DMS 273 (cell line): Measurements from ENCODE around the gene FAIM2.

ENCODE experiments used
- DNase-seq: peaks from one replicate; lab custom pipeline; 2025; ENCODE audit not compliant: unreplicated experiment; lab: John Stamatoyannopoulos, UW

Gene FAIM2

DNA sequence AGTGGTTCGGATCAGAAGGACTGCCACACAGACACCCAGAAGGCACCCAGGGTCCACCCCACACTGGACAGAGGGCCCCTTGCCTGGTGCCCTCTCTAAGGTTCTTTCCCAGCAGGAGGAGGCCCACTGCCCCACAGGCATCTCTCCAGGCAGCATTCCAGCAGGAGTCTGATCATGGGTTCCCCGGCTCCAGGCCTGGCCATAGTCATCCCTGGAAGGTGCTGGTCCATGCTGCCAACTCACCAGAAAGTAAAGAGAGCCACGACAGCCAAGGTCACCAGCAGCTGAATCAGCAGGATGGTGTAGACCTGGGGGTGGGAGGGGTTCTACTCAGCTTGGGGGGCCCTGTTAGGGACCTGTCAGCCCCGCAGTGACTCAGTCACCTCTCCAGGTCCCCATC, 6.4 kb downstream of the FAIM2 start:
- no peak for DNase-seq

DNA sequence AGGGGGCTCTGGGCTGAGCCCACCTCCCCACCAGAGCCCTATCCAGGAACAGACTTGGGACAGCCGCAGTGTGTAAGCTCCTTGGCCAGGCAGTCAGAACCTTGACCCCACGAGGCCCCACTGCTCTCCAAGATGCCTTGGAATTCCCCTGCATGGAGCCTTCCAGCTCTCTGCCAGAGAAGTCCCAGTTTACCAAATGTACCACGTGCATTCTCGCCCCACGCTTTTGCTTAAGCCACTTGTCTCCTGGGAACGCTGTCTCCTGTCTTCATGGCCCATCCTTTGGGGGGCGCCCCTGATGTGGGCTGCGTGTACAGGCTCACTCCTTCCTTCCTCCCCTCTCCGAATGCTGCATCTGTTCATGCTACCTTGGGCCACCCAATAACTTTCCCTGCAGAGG, 7.9 kb downstream of the FAIM2 start:
- no peak for DNase-seq

DNA sequence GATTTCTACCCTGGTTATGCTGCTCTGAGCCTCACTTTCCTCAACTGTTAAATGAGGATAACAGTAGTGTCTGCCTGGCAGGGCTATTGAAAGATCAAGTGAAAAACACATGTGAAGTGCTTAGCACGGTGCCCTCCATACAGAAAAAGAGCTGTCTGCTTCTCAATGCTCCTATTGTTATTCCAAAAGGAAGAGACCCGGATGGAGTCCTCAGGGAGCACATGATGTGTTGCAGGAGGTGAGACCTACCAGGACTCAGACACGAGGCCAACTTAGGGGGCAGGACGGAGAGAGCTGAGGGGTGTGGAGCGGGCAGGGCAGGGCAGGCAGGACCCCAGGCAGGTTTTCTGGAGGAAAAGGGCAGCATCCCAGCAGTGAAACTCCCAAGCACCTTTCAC, 8.9 kb downstream of the FAIM2 start:
- DNase-seq = no peak

DNA sequence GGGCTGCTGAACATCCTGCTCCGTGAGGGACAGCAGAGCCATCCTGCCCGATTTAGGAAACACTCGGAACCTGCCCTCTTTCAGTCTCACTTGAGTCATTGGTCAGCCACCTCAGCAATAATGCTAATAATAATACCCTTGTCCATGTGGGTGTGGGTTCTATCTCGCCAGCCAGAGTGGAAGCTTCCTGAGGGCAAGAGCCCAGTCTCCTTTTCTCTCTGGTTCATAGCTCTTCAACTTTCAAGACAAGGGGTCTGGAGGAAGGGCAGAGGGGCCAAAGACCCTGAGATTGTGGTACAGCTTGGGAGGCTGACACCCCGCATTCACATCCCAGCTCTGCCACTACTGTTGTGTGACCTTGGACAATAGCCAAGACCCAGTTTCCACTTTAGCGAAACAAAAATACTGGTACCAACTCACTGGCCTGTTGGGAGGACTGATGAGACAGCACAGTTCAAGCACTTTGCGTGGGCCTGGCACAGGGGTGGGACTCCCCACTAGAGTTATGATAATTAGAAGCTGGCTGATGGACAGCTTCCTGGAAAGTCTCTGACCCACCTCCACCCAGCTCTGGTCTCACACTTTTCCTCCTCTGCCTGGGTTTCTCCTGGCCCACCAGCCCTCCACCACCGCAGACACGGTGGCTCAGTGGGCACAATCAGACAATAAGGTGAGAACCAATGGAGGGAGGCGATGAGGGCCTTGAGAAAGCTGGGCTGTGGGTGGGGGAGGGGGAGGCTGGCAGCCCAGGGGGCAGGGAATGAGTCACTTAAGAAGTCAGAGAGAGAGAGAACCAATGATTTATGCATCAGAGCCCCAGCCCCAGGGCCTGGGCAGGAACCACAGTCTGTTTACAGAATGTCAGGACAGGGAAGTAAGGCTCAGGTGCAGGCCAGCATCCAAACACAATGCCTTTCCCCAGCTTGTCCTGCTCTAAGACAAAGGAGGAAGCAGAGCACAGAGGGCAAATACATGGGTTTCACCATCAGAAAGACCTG, 9.6 kb downstream of the FAIM2 start:
- no peak for DNase-seq

DNA sequence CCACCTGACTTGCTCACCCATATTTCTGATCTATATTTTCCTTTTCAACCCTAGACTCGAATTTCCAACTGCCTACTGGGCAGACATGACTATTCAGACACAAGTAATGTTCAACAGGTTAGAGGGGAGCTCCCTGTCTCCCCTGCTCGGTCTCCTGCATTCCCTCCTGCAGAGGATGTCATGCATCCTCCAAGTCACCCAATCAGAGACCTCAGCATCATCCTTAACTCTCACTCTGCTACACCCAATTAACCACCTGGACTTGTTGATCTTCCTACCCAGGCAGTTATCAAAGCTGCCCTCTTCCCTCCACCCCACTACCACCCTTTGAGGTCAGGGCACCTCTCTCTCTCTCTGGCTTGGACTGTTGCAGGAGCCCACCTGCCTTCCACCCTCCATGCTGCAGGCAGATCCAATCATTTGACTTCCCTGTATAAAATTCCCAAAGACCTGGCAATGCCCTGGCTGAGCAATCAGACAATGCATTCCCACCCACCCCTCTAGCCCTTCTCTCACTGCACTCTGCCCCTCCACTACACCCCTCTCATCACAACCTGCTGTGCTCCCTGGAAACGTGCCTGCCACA, 10.9 kb downstream of the FAIM2 start:
- no peak for DNase-seq

DNA sequence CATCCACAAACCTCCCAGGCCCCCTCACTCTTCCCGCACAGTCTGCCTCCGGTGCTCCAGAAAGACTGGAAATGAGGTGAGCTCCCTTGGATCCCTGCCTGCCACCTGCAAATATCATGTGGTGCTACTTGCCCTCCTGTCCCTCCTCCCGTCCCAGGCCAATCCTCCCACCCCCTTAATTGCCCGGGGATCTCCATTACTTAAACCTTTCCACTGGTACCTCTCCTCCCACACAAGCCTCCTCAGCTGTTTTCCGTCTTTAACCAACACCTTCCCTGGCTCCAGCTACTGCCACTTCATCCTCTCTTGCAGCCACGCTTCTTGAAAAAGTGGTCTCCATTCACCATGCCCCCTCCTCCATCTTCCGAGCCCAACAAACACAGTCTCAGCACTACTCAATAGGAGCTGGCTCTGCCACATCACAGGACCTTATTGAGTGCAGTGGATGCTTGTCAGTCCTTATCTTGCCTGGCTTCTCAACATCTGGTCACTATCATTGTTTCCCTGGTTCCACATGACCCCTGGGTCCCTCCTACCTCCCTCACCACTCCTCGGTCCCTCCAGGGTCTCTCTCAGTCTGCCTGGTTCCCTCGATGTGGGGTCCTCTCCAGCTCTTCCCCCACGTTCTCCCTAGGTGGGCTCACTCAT, 11.5 kb downstream of the FAIM2 start:
- no peak for DNase-seq

DNA sequence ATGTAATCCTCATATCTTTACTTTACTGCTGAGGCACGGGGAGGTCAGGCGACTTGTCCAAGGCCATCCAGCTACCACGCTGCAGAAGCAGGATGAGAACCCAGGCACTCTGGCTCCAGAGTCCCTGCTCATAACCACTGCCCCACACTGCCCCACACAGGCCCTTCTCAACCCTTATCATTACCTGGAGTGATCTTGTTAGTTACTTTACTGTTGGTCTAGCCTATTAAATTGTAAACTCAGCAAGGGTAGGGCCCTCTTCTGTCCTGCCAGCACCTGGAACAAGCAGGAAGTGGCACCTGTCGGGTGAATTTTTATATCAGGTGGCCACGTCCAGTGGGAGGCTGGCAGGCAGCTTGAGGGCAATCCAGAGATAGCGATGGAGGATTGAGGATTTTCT, 12.2 kb downstream of the FAIM2 start:
- DNase-seq = no peak

DNA sequence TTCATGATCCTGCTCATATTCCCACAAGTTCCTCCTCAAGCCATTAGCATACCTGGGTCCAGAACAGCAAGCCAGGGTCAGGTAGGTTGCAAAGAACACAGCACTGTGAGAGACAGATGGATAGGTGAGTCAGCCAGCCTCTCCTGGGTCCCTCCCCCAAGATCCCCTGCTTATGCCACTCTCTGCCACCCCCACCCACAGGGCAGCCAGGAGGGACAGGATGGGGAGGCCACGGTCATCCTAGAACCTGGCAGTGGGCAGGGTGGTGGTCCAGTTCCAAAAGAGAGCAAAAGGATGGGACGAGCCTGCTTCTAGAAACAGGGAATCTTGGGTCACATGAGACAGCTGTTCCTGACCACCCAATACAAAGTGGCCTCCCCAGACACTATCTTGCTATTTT, 12.7 kb downstream of the FAIM2 start:
- no peak for DNase-seq

DNA sequence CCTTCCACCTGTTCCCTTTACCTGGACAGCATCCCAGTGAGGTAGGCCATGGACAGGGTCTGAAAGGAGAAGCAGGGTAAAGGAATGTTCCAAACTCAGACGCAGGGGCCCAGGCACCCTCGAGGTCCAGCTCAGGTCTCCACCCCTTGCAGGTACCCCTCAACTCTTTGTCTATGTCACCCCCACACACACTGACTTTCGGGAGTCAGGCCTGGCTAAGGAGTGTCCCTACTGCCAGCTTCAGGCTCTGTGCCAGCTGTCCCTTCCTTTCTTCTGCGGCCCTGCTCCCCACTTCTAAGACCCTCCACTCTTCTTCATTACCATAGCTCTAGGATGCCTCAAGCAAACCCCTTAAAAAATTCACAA, 13.6 kb downstream of the FAIM2 start:
- no peak for DNase-seq

DNA sequence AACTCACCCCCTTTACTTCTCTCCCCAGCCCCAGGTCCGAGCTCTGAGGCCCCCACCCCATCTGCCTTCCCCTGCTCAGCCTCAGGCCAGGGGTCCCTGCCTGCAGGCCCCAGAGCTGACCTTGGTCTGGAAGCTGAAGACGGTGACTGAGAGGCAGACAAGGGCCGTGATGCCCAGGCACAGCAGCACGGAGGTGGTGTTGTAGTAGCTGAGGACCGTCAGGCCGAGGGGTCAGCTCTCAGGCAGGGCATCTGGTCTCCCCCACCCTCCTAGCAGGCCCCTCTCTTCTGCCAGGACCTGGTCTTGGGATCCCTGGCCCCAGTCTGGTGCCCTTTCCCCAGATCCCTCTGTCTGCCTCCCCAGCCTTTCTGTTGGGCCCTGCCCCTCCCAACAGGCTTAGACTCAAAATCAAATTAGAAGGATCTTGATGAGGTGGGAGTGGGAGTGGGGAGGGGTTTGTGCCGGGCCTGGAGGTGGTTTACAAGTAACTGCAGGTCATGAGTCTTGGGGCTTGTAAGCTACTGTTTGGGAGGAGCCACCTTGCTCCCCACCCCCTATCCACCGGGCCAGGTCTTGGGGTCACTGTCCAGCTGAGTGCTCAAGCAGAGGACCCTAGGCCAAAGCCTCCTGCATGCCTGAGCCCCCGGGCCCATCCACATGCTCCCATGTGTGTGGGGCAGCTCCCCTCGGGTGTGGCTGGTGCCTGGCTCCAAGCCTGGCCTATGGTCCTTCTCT, 14.2 kb downstream of the FAIM2 start:
- DNase-seq = no peak

DNA sequence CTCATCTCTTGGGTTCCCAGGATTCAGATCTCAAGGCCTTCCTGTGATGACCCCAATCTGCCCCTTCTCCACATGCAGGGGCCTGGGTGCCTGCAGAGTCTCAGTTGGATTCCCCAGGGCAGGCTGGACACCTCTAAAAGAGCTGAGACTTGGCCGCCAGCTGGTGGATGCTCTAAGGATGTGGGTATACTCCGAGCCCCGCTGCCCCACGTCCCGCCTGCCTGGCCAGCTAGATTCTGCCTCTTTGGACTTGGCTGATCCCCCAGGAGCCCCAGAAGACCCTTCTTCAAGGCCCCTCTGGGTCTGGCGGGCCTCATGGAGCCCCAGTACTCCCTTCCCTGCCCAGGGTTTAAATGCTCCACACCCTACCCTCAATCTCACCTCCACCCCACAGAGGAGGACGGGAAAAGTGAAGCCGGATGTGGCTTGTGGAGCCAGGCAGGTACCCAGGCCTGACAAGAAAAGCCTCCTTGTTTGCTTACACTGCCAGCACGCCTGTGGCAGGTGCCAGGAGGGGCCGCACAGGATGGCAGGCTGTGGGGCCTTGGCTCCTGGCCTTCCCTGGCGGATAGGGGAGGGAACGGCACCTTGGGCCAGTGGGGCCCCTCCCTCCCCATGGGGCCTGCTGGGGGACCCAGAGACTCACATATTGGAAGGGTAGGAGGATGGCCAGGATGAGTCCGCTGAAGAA, 15.1 kb downstream of the FAIM2 start:
- DNase-seq = no peak

DNA sequence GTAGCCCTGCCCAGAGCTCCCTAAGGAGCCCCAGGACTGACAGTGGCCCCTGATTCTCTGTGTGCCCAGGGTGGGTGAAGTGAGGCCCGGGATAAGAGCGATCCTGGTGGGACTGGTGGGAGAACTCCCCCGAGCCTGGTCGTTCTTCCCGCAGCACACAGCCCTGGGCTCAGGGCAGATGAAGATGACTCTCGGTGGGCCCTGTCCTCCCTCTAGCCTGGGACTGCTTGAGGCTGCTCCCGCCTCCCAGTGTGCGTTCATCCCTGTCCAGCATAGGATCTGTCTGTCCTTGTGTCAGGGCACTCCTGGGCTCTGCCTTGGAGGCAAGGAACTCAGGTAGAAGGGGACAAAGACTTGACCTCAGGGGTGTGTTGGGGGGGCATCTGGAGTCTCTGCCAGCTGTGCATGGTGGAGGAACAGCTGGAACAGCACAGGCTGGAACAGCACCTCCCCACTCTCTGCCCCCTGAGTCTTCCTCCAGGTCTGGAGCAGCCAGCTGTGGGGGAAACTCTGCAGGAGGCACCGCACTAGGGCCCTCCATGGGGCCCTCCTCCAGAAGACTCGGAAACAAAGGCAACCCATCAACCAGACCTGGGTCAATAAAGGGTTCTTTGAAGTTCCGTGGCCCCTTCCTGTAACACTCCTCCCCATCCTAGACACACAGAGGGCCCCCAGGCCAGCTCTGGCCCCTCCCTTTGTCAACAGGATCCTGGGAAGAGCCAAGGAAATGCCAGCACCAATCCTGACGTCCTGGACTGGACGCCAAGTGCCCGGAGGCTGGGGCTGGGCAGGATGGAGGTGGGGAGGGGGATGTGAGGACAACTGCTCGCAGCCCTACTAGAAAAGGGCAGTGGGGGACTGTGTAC, 15.9 kb downstream of the FAIM2 start:
- no peak for DNase-seq

DNA sequence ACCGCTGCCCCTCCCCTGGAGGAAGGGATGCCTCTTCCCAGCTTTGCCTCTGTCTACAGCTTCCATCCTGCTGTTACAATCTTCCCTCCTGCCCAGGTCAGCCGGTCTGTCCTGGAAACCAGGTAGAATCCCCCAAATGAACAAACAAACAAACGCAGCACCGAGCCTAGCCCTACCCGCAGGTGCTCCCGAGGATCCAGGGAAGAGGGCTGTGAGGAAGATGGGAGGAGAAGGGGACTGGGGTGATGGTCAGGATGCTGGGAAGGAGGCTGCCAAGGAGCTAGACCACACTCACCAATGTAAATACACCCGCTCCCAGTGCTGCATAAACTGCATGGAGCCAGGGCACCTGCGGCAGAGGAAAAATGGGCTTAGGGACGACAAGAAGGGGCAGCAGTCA, 16.6 kb downstream of the FAIM2 start:
- no peak for DNase-seq

DNA sequence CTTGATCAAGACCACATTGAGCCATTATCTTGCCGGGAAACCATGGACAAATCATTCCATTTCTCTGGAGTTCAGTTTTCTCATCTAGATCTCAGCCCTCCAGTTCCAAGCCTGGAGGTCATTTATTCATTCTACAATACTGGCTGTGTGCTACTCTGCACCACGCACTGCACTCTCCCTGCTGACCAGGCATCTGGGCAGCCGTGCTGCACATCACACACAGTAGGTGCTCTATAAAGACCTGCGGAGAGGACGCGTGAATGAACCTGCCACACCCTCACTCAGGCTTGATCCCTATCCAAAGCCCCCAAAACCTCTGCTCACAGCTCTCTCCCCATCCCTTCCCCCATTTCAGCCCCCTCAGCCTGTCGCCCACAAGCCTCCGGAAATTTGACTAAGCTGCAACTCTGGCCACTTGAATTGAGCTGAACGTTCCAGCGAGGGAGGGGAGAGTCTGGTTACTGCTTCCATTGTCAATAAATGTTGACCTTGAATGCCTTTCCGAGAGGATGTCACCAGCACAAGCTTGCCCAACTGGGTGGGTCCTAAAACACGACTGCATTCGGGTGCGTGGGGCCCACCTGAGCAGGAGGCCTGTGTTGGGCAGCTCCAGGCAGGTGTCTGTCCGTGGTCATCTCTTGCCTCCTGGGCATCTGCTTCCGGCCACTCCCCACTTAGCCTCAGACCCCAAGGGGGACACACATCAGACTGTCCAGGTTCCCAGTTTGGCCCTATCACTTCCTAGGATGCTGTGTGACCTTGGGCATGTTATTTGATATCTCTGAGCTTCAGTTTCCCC, 17.8 kb downstream of the FAIM2 start:
- DNase-seq = no peak

DNA sequence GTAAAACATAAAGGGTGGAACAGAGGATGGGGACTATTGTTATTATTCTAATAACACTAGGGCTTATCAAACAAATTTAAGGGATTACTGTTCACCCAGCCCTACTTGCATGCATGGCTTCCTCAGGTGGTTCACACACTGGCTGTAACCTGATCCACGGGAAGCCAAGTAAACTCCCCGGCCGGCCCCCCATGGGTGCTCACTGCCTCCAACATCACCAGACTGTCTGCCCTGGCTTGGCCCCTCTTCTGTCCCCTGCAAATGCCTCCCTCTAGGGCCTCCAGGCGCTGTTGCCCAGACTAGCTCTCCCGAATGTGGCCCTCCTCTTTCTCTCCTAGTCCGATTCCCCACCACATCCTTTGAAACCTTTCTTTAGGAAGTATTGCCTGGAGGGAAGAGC, 18.6 kb downstream of the FAIM2 start:
- DNase-seq = peak; percentile 16

DNA sequence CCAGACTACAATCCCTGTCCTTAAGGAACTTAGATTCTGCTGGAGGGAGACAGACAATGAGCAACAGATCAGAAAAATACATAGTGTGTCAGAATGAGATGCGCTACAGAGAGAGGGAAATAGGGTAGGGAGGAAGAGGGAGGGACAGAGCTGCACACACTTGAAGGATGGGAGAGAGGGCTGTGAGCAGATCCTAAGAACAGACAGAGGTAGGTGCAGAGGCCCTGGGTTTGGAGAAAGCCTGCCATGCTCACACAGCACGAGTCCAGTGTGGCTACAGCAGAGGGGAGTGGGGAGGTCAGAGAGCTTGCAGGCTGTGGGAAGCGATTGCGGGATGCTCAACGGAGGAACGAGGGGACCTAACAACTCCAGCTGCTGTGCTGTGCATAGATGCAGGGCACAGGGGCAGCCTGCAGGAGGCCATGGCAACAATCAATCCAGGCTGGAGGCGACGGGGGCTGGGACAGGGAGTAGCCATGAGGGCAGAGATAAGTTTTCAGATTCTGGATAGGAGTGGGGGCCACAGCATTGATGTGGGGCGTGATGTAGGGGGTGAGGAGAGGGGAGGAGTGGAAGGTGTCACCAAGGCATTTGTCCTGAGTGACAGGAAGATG, 20.7 kb downstream of the FAIM2 start:
- DNase-seq = no peak

DNA sequence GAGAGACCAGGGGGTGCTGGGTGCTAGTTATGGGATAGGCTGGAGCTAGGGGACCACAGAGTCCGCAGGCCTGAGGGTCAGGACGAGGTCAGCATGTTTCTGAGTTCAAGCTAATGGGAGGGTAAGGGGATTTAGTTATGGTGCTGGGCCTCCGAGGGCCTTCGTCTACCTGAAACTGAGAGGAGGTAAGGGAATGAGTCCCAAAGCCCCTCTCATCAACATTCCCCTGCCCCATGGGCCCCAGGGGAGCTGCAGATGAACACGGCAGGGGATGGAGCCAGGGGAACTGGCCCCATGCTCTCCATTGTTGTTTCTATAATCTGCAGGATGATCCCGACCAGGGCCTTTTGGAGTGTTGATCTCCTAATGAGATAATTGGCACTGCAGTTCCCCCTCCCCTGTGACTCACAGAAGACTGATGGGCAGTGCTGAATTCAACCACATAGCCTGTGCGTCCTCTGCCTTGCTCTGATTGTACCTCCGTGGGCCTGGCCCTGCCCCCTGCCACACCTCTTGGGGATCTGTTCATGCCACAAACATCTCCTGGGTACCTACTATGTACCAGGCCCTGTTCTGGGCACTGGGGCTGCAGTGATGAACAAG, 21.4 kb downstream of the FAIM2 start:
- no peak for DNase-seq
